CD4-positive, alpha-beta T cell treated with Interleukin-15 for 4 hours (primary cell): Measurements from ENCODE around the gene BTN1A1.
"Not testable (repeated sequence)": the region's sequence is repeated elsewhere in the genome, so short reads cannot be mapped to it uniquely, and the experiment has no call there.

Experiments
- DNase-seq: peaks from one replicate; pipeline ENCODE4 v3.0.0-alpha.2; 2020; ENCODE audit warnings: low spot score

Gene BTN1A1

GRCh38 chr6:26476896-26477295, 23.2 kb upstream of the BTN1A1 start:
- no peak for DNase-seq

GRCh38 chr6:26477426-26477825, 22.7 kb upstream of the BTN1A1 start:
- no peak for DNase-seq

GRCh38 chr6:26478100-26478984, 21.8 kb upstream of the BTN1A1 start:
- no peak for DNase-seq

GRCh38 chr6:26478985-26479278, 21.2 kb upstream of the BTN1A1 start:
- DNase-seq: no peak

- no peak for DNase-seq
These were observed 17.8 kb upstream of the BTN1A1 start for GRCh38 chr6:26482338-26482737.

- no peak for DNase-seq
These were observed 16.4 kb upstream of the BTN1A1 start for GRCh38 chr6:26483727-26484126.

- DNase-seq: no peak
These were observed 15.9 kb upstream of the BTN1A1 start for GRCh38 chr6:26484161-26484560.

- DNase-seq: no peak
These were observed 14.9 kb upstream of the BTN1A1 start for GRCh38 chr6:26485112-26485780.

GRCh38 chr6:26486358-26486757, 13.7 kb upstream of the BTN1A1 start:
- no peak for DNase-seq

GRCh38 chr6:26487466-26487865, 12.6 kb upstream of the BTN1A1 start:
- no peak for DNase-seq

- DNase-seq: no peak
These were observed 9.8 kb upstream of the BTN1A1 start for GRCh38 chr6:26489996-26490964.

GRCh38 chr6:26491604-26492003, 8.5 kb upstream of the BTN1A1 start:
- no peak for DNase-seq

- no peak for DNase-seq
These were observed 6.8 kb upstream of the BTN1A1 start for GRCh38 chr6:26493258-26493657.

GRCh38 chr6:26494117-26494516, 6.0 kb upstream of the BTN1A1 start:
- no peak for DNase-seq

- DNase-seq: no peak
These were observed 4.8 kb upstream of the BTN1A1 start for GRCh38 chr6:26495281-26495680.

GRCh38 chr6:26497610-26498009, 2.5 kb upstream of the BTN1A1 start:
- DNase-seq: no peak

GRCh38 chr6:26501482-26501986, 1.4 kb downstream of the BTN1A1 start:
- DNase-seq: peak; percentile 17

GRCh38 chr6:26502165-26502564, 2.1 kb downstream of the BTN1A1 start:
- DNase-seq: no peak

GRCh38 chr6:26502626-26503025, 2.5 kb downstream of the BTN1A1 start:
- DNase-seq: no peak

GRCh38 chr6:26507658-26508057, 7.6 kb downstream of the BTN1A1 start:
- DNase-seq: no peak

- not testable (repeated sequence) for DNase-seq
These were observed 10.9 kb downstream of the BTN1A1 start for GRCh38 chr6:26511033-26511432.

- no peak for DNase-seq
These were observed 14.9 kb downstream of the BTN1A1 start for GRCh38 chr6:26514984-26515383.
